DOHH2 (cell line): ENCODE measurements around the gene KLHL18.
"Not testable (repeated sequence)": the region's sequence is repeated elsewhere in the genome, so short reads cannot be mapped to it uniquely, and the experiment has no call there.

Experiments
- H3F3A ChIP-seq: fragments of 200-600 bp; sonication (generic), shearing (Covaris generic); 2 replicates; pipeline ENCODE4 v1.6.0; 2016; ENCODE audit warnings: antibody characterized with exemption, mild to moderate bottlenecking; ENCODE audit not compliant: control insufficient read depth, insufficient read depth
- H3K27ac ChIP-seq: fragments of 200-600 bp; sonication (generic); 2 replicates; pipeline ENCODE4 v1.5.1; 2014; ENCODE audit warnings: low read depth, mild to moderate bottlenecking, low read length, moderate library complexity
- H3K27me3 ChIP-seq: fragments of 200-600 bp; sonication (generic); 2 replicates; pipeline ENCODE4 v1.6.1; 2014; ENCODE audit warnings: mild to moderate bottlenecking, low read length, mixed read lengths; ENCODE audit not compliant: control insufficient read depth
- H3K36me3 ChIP-seq: fragments of 200-600 bp; sonication (generic); 2 replicates; pipeline ENCODE4 v1.6.1; 2014; ENCODE audit warnings: mild to moderate bottlenecking, low read length, moderate library complexity, mixed read lengths; ENCODE audit not compliant: control insufficient read depth
- H3K4me1 ChIP-seq: fragments of 200-600 bp; sonication (generic); 2 replicates; pipeline ENCODE4 v1.6.1; 2014; ENCODE audit warnings: mild to moderate bottlenecking, low read length, mixed read lengths; ENCODE audit not compliant: control insufficient read depth
- H3K4me2 ChIP-seq: fragments of 200-600 bp; sonication (generic); 2 replicates; pipeline ENCODE4 v1.6.0; 2014; ENCODE audit warnings: mild to moderate bottlenecking, low read length, moderate library complexity
- H3K4me3 ChIP-seq: fragments of 200-600 bp; sonication (generic); 2 replicates; pipeline ENCODE4 v1.5.1; 2014; ENCODE audit warnings: mild to moderate bottlenecking, low read length, mixed read lengths
- H3K79me2 ChIP-seq: fragments of 200-600 bp; sonication (generic); 2 replicates; pipeline ENCODE4 v1.6.1; 2014; ENCODE audit warnings: mild to moderate bottlenecking, low read length, mixed read lengths; ENCODE audit not compliant: control insufficient read depth
- H3K9me2 ChIP-seq: fragments of 200-600 bp; sonication (generic); replicated peaks from 2 replicates; pipeline ENCODE4 v1.6.1; 2014; ENCODE audit warnings: mild to moderate bottlenecking, low read length, mixed read lengths; ENCODE audit not compliant: control insufficient read depth
- H3K9me3 ChIP-seq: fragments of 200-600 bp; sonication (generic); 2 replicates; pipeline ENCODE4 v1.6.1; 2014; ENCODE audit warnings: antibody characterized with exemption, low read length, mixed read lengths; ENCODE audit not compliant: control insufficient read depth, insufficient read depth
- H4K20me1 ChIP-seq: fragments of 200-600 bp; sonication (generic); 2 replicates; pipeline ENCODE4 v1.6.0; 2014; ENCODE audit warnings: low read depth, mild to moderate bottlenecking, antibody characterized with exemption, low read length, moderate library complexity; ENCODE audit not compliant: control insufficient read depth, insufficient read depth
- EZH2phosphoT487 ChIP-seq: fragments of 200-600 bp; sonication (generic); IDR thresholded peaks from 2 replicates; pipeline ENCODE4 v1.6.1; 2017; ENCODE audit warnings: borderline replicate concordance, mild to moderate bottlenecking, antibody characterized with exemption, low read length, moderate library complexity, mixed read lengths
- TF ChIP-seq, protein P1 (sequence below): fragments of 200-600 bp; sonication (generic); IDR thresholded peaks from one replicate; pipeline ENCODE4 v1.5.1; 2014; ENCODE audit warnings: antibody characterized with exemption, mild to moderate bottlenecking, low read depth, low read length; ENCODE audit not compliant: poor library complexity, severe bottlenecking

Gene KLHL18

DNA sequence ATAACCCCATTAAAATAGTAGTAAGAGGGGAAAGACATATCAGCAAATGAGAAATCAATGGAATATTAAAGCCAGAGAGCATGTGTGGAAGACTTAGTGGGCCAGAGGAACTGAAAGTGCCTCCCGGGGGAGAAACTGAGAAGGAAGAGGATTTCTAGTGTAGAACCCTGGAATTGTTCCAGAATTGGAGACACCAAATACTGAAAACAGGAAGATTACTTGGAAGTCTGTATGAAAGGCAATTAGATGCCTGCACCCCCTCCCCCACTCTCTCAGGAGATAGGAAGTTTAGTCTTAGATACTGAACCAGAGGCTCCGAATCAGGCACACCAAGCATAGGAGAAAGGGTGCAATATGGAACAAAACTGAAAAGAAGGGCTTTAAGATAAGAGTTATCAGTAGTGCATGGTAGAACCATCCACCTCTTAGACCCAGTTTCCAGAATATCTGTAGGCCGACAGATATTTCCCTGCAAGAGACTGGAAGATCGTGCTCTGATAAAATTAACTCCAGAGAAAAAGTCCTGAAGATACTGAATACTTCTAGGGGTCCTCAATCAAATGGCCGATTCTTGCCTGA lies 32.4 kb downstream of the KLHL18 start:
- Histone ChIP-seq H3K27ac (no peak overlapping the region), H4K20me1 (no peaks in the 10 kb centered on the region), H3K9me2 (no peaks in the 10 kb centered on the region), H3F3A (peaks cover 6% of the 10 kb centered on the region), H3K36me3 (peaks cover 13% of the 10 kb centered on the region), H3K4me3 (no peak overlapping the region), H3K4me2 (no peak overlapping the region), H3K79me2 (peaks cover 31% of the 10 kb centered on the region), H3K4me1 (no peaks in the 10 kb centered on the region), H3K9me3 (no peaks in the 10 kb centered on the region), H3K27me3 (no peaks in the 10 kb centered on the region)
- TF ChIP-seq EZH2phosphoT487: no peak
- TF ChIP-seq, protein P1, sequence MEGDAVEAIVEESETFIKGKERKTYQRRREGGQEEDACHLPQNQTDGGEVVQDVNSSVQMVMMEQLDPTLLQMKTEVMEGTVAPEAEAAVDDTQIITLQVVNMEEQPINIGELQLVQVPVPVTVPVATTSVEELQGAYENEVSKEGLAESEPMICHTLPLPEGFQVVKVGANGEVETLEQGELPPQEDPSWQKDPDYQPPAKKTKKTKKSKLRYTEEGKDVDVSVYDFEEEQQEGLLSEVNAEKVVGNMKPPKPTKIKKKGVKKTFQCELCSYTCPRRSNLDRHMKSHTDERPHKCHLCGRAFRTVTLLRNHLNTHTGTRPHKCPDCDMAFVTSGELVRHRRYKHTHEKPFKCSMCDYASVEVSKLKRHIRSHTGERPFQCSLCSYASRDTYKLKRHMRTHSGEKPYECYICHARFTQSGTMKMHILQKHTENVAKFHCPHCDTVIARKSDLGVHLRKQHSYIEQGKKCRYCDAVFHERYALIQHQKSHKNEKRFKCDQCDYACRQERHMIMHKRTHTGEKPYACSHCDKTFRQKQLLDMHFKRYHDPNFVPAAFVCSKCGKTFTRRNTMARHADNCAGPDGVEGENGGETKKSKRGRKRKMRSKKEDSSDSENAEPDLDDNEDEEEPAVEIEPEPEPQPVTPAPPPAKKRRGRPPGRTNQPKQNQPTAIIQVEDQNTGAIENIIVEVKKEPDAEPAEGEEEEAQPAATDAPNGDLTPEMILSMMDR: no peak

DNA sequence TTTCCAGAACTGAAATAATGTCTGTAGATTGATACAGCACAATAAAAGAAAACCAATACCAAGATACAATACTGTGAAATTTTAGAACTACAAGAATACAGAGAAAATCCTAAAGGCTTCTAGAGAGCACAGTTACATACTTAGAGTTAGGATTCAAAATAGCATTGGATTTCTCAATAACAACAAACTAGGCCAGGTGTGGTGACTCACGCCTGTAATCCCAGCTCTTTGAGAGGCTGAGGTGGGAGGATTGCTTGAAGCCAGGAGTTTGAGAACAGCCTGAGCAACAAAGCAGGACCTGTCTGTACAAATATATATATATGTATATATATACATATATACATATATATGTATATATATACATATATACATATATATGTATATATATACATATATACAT lies 33.4 kb downstream of the KLHL18 start:
- H3K27me3 ChIP-seq, H3K27ac ChIP-seq, H3K4me2 ChIP-seq, H3K9me2 ChIP-seq, H3K4me3 ChIP-seq, H3K4me1 ChIP-seq, H3K9me3 ChIP-seq, H4K20me1 ChIP-seq, H3F3A ChIP-seq: not testable (repeated sequence)
- H3K79me2 ChIP-seq: peaks cover 23% of the 10 kb centered on the region
- peaks cover 21% of the 10 kb centered on the region for H3K36me3 ChIP-seq

DNA sequence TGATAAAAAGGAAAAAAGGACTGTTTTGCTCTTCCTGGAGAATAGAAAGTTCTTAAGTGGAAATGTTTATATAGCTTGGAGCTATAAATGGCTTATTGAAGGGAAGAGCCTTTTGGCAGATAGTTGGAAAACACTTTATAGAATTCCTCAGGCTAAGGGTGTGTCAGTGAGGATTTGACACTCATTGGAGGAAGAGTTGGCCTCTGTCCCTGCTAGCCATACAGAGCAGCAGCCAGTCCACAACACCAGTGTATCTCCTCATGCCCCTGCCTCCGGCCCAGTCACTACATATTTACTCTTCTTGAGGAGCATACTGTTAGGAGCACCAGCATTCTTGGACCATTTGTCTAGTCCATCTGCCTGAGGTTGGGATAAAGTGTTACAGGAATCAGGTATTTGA lies 36.2 kb downstream of the KLHL18 start:
- H3K9me3 ChIP-seq: no peaks in the 10 kb centered on the region
- H3K4me3 ChIP-seq: no peak overlapping the region
- no peaks in the 10 kb centered on the region for H3K27me3 ChIP-seq
- no peak for TF ChIP-seq EZH2phosphoT487
- TF ChIP-seq, protein P1: no peak
- H3K4me1 ChIP-seq: no peaks in the 10 kb centered on the region
- H3K27ac ChIP-seq: no peak overlapping the region
- H3K36me3 ChIP-seq: peaks cover 42% of the 10 kb centered on the region
- no peak overlapping the region for H3K4me2 ChIP-seq
- no peaks in the 10 kb centered on the region for H4K20me1 ChIP-seq
- peaks cover 14% of the 10 kb centered on the region for H3K79me2 ChIP-seq
- no peaks in the 10 kb centered on the region for H3K9me2 ChIP-seq
- H3F3A ChIP-seq: peaks cover 10% of the 10 kb centered on the region

DNA sequence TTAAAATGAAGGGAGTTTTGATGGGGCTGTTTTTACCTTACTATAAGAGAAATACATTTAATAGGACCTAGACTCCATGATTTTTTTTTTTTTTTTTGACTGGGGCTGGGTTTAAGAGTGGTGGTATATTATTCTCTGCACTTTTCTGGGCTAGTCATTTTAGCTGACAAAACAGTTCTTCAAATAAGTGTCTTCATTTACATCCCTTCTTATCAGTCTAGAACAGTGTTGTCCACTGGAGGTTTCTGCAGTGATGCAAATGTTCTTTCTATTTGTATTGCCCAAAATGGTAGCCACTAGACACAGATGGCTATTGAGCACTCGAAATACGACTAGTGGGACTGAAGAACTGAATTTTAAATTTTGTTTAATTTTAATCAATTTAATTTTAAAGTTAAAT lies 37.2 kb downstream of the KLHL18 start:
- no peaks in the 10 kb centered on the region for H4K20me1 ChIP-seq
- no peak overlapping the region for H3K4me2 ChIP-seq
- peaks cover 49% of the 10 kb centered on the region for H3K36me3 ChIP-seq

More for the DNA sequence above, 37.2 kb downstream of the KLHL18 start:
- Histone ChIP-seq H3K27ac (no peak overlapping the region), H3K9me3 (no peaks in the 10 kb centered on the region), H3K27me3 (no peaks in the 10 kb centered on the region), H3F3A (peaks cover 10% of the 10 kb centered on the region), H3K4me3 (no peak overlapping the region), H3K79me2 (peaks cover 10% of the 10 kb centered on the region; the same call in 1 of the 2 replicates), H3K4me1 (no peaks in the 10 kb centered on the region), H3K9me2 (no peaks in the 10 kb centered on the region)
- TF ChIP-seq, protein P1: no peak
- TF ChIP-seq EZH2phosphoT487: no peak
